H1 (cell line): ENCODE data around the gene RAB3GAP2. TPM values are rescaled to one million over a fixed set of nuclear protein-coding genes. Genes with fewer than 3 reads are reported as not detected.
"Not testable (repeated sequence)": the region's sequence is repeated elsewhere in the genome, so short reads cannot be mapped to it uniquely, and the experiment has no call there.

Source experiments
- CTCF ChIA-PET: fragments of 300-600 bp; sonication (Branson Sonifier 250); formaldehyde crosslinking; loops from one replicate; lab custom pipeline; 2021; ENCODE audit not compliant: partially characterized antibody; lab: Charles Lee
- POLR2A ChIA-PET: fragments of 300-600 bp; sonication (Branson Sonifier 250); formaldehyde crosslinking; loops from one replicate; lab custom pipeline; 2021; ENCODE audit warnings: inconsistent platforms; ENCODE audit not compliant: partially characterized antibody; lab: Charles Lee
- DNase-seq, 2 experiments: peaks; one replicate each; pipeline versions ENCODE4 v3.0.0 to v3.0.0-alpha.2; 2010 to 2022; ENCODE audit warnings: low spot score in 2 of 2, low read depth in 1 of 2, mixed read lengths in 1 of 2
- FAIRE-seq: peaks from 2 replicates; lab custom pipeline; 2011; peaks lifted over from hg19 to GRCh38; lab: Jason Lieb, UNC
- H2AFZ ChIP-seq: 2 replicates; pipeline ENCODE4 v1.8.1; 2012; ENCODE audit warnings: low read length, inconsistent platforms
- H2AK5ac ChIP-seq: 2 replicates; pipeline ENCODE4 v1.6.1; 2013; ENCODE audit warnings: low read depth, low read length
- H2BK120ac ChIP-seq: replicated peaks from 2 replicates; pipeline ENCODE3; 2013; ENCODE audit warnings: low read depth, low read length, inconsistent platforms
- H2BK12ac ChIP-seq: 2 replicates; pipeline ENCODE4 v1.6.1; 2013; ENCODE audit warnings: low read depth, low read length
- H2BK15ac ChIP-seq: 2 replicates; pipeline ENCODE4 v1.6.1; 2013; ENCODE audit warnings: low read length
- H2BK20ac ChIP-seq: 2 replicates; pipeline ENCODE4 v1.6.1; 2013; ENCODE audit warnings: low read length
- H2BK5ac ChIP-seq: 2 replicates; pipeline ENCODE4 v1.6.1; 2013; ENCODE audit warnings: low read depth, low read length
- H3K14ac ChIP-seq: 2 replicates; pipeline ENCODE4 v1.6.1; 2013; ENCODE audit warnings: inconsistent platforms; ENCODE audit not compliant: insufficient read length
- H3K18ac ChIP-seq: 2 replicates; pipeline ENCODE4 v1.6.1; 2013; ENCODE audit warnings: low read length; ENCODE audit errors: extremely low read depth
- H3K23ac ChIP-seq: 2 replicates; pipeline ENCODE4 v1.6.1; 2013; ENCODE audit warnings: inconsistent platforms; ENCODE audit not compliant: insufficient read length
- H3K23me2 ChIP-seq: 2 replicates; pipeline ENCODE4 v1.6.1; 2013; ENCODE audit warnings: low read depth, low read length
- H3K27ac ChIP-seq: 2 replicates; pipeline ENCODE4 v1.6.1; 2011; ENCODE audit warnings: low read depth, low read length, inconsistent platforms
- H3K27me3 ChIP-seq, 4 experiments: replicated peaks in 1 of 4; 1 replicate in 1 of 4; 2 replicates in 3 of 4; pipeline versions ENCODE4 v1.6.1 to v1.8.1; 2011 to 2013; ENCODE audit warnings: low read length in 3 of 4, mild to moderate bottlenecking in 3 of 4, inconsistent platforms in 2 of 4, mixed read lengths in 2 of 4, moderate library complexity in 1 of 4; ENCODE audit not compliant: control insufficient read depth in 3 of 4, insufficient read depth in 3 of 4; ENCODE audit errors: extremely low read depth in 1 of 4
- H3K36me3 ChIP-seq, 4 experiments: 2 replicates each; pipeline versions ENCODE4 v1.6.1 to v1.8.1; 2011 to 2013; ENCODE audit warnings: mild to moderate bottlenecking in 4 of 4, low read length in 3 of 4, moderate library complexity in 2 of 4, control low read depth in 1 of 4, inconsistent platforms in 1 of 4; ENCODE audit not compliant: insufficient read depth in 4 of 4, control insufficient read depth in 2 of 4
- H3K4ac ChIP-seq: replicated peaks from 2 replicates; pipeline ENCODE3; 2013; ENCODE audit warnings: low read length, low read depth, mixed read lengths, inconsistent platforms; ENCODE audit not compliant: insufficient read length
- H3K4me1 ChIP-seq, 4 experiments: replicated peaks in 1 of 4; 1 replicate in 1 of 4; 2 replicates in 3 of 4; pipeline versions ENCODE4 v1.6.1 to v1.8.1; 2011 to 2013; ENCODE audit warnings: low read length in 3 of 4, inconsistent platforms in 2 of 4, mixed read lengths in 1 of 4; ENCODE audit not compliant: insufficient read depth in 4 of 4, control insufficient read depth in 3 of 4
- H3K4me2 ChIP-seq, 2 experiments: 2 replicates each; pipeline versions ENCODE4 v1.6.1 to v1.8.1; 2011 to 2013; ENCODE audit warnings: low read depth in 2 of 2, low read length in 2 of 2, control low read depth in 1 of 2, inconsistent platforms in 1 of 2, mild to moderate bottlenecking in 1 of 2; ENCODE audit not compliant: insufficient read depth in 1 of 2
- H3K4me3 ChIP-seq, 4 experiments: fragments of 200-600, 300-600 bp in 1 of 4; sonication (generic), shearing (Covaris generic), sonication (Bioruptor Twin) in 1 of 4; 2 replicates each; pipeline versions ENCODE4 v1.5.1 to v1.8.1; 2011 to 2016; ENCODE audit warnings: low read length in 4 of 4, low read depth in 3 of 4, control low read depth in 2 of 4, inconsistent platforms in 2 of 4, mild to moderate bottlenecking in 2 of 4, mixed read lengths in 1 of 4, moderate library complexity in 1 of 4; ENCODE audit not compliant: insufficient read depth in 2 of 4; ENCODE audit errors: extremely low read depth in 1 of 4
- H3K56ac ChIP-seq: replicated peaks from 2 replicates; pipeline ENCODE3; 2013; ENCODE audit warnings: low read depth, mild to moderate bottlenecking, mixed read lengths, low read length, inconsistent platforms; ENCODE audit not compliant: insufficient read length
- H3K79me1 ChIP-seq: 2 replicates; pipeline ENCODE4 v1.6.1; 2013; ENCODE audit warnings: low read depth, low read length, control low read depth
- H3K79me2 ChIP-seq, 2 experiments: 2 replicates each; pipeline versions ENCODE4 v1.6.1 to v1.8.1; 2012 to 2013; ENCODE audit warnings: low read length in 2 of 2, mild to moderate bottlenecking in 2 of 2, inconsistent platforms in 1 of 2; ENCODE audit not compliant: insufficient read depth in 2 of 2, control insufficient read depth in 1 of 2
- H3K9ac ChIP-seq, 4 experiments: replicated peaks in 1 of 4; 1 replicate in 1 of 4; 2 replicates in 3 of 4; pipeline versions ENCODE4 v1.6.1 to v1.8.1; 2011 to 2013; ENCODE audit warnings: low read depth in 3 of 4, low read length in 3 of 4, control low read depth in 2 of 4, mild to moderate bottlenecking in 2 of 4, moderate library complexity in 2 of 4, inconsistent platforms in 1 of 4; ENCODE audit errors: extremely low read depth in 1 of 4
- H3K9me3 ChIP-seq, 2 experiments: 2 replicates each; pipeline versions ENCODE4 v1.6.1 to v1.8.1; 2012 to 2013; ENCODE audit warnings: mild to moderate bottlenecking in 2 of 2, moderate library complexity in 2 of 2, control low read depth in 1 of 2, inconsistent platforms in 1 of 2, low read depth in 1 of 2, low read length in 1 of 2, mixed read lengths in 1 of 2; ENCODE audit not compliant: insufficient read depth in 2 of 2
- H4K20me1 ChIP-seq, 2 experiments: replicated peaks in 1 of 2; 2 replicates each; pipeline versions ENCODE3 to v1.8.1; 2011 to 2013; ENCODE audit warnings: inconsistent platforms in 2 of 2, low read length in 2 of 2, mild to moderate bottlenecking in 1 of 2; ENCODE audit not compliant: insufficient read depth in 2 of 2, control insufficient read depth in 1 of 2
- H4K5ac ChIP-seq: 2 replicates; pipeline ENCODE4 v1.6.1; 2013; ENCODE audit warnings: low read length, low read depth, mixed read lengths, inconsistent platforms; ENCODE audit not compliant: insufficient read length
- H4K8ac ChIP-seq: 2 replicates; pipeline ENCODE4 v1.8.0; 2013; ENCODE audit warnings: mild to moderate bottlenecking, moderate library complexity, low read length, inconsistent platforms; ENCODE audit not compliant: insufficient read depth; ENCODE audit errors: extremely low read depth
- H4K91ac ChIP-seq: replicated peaks from 2 replicates; pipeline ENCODE3; 2013; ENCODE audit warnings: low read length, mixed read lengths, inconsistent platforms; ENCODE audit not compliant: insufficient read length
- WGBS, 2 experiments: shearing (Covaris generic) in 1 of 2; methylation state at CpG; one replicate each; pipeline versions ENCODE4 v1.1.6 to v1.1.7; 2013 to 2015; ENCODE audit warnings: low lambda C conversion rate in 2 of 2, mixed read lengths in 2 of 2, inconsistent platforms in 1 of 2, low coverage in 1 of 2, missing lambda C conversion rate in 1 of 2; ENCODE audit not compliant: insufficient replicate concordance in 2 of 2, insufficient coverage in 1 of 2, insufficient read length in 1 of 2; ENCODE audit errors: extremely low coverage in 1 of 2, missing lambda C conversion rate in 1 of 2; 5-methylcytosine and 5-hydroxymethylcytosine counted together
- polyA plus RNA-seq, 7 experiments: library from polyadenylated mRNA; depleted of rRNA in 3 of 7; stranded (reverse) in 5 of 7; unstranded in 2 of 7; fragments of >200 nt in 5 of 7; fragments of 200-250 nt in 2 of 7; gene quantifications; 1 replicate in 5 of 7; 2 replicates in 1 of 7; 4 replicates in 1 of 7; pipeline versions ENCODE4 v1.2.1 to v1.2.3, GENCODE V29; 2011 to 2013; ENCODE audit warnings: missing spikeins in 2 of 7, mixed read lengths in 2 of 7
- total RNA-seq: library from RNA; stranded (reverse); fragmentation: NEBNext Ultra II Directional; extraction: Animal tissue kit (Norgen Biotek cat#: 25700); gene quantifications from 2 replicates; pipeline ENCODE4 v1.2.1, GENCODE V29; 2021

The RAB3GAP2 gene
- total and polyA plus RNA-seq, 2 of the 8 experiments (the other 6 are each of a cell fraction or from before 2014, with no cell fraction given): 19.7 to 52.7 TPM

- H3K9me3 ChIP-seq, DNase-seq, H3K4me1 ChIP-seq, H4K20me1 ChIP-seq, H4K5ac ChIP-seq, H2BK12ac ChIP-seq, FAIRE-seq, H4K8ac ChIP-seq, H3K4me3 ChIP-seq, H3K4me2 ChIP-seq, H3K9ac ChIP-seq, H3K56ac ChIP-seq, H2AK5ac ChIP-seq, H2BK20ac ChIP-seq, H2BK15ac ChIP-seq, H3K27ac ChIP-seq, H2BK5ac ChIP-seq, H3K23ac ChIP-seq, H3K79me1 ChIP-seq, H3K14ac ChIP-seq, H3K23me2 ChIP-seq, H2BK120ac ChIP-seq, H3K4ac ChIP-seq, POLR2A ChIA-PET, H2AFZ ChIP-seq, H3K18ac ChIP-seq, H4K91ac ChIP-seq, H3K27me3 ChIP-seq, H3K79me2 ChIP-seq: not testable (repeated sequence)
- H3K36me3 ChIP-seq: peaks cover 4 to 49% (median 31%) of the 10 kb centered on the region in 4 experiments; a peak in 7 of 8 replicates
- WGBS, 2 experiments: 100% methylated on average over 1 of the region's 2 CpGs; no CpG with 5 or more reads in 1 of the 2 experiments
- CTCF ChIA-PET: interaction anchor here (1.1 kb wide), 1 partner anchor 12 kb away, joined by 3 read pairs; no protein-coding TSS in a partner anchor
Observed at GRCh38 chr1:220204758-220205157, 67.5 kb downstream of the RAB3GAP2 start.
